Bronchial epithelial cell (primary cell): Measurements from ENCODE around the gene BRIP1. TPM values are rescaled to one million over a fixed set of nuclear protein-coding genes. Genes with fewer than 3 reads are reported as not detected.
A peak's percentile ranks its signal among the peaks of the same experiment; 100 is the strongest.

ENCODE experiments used
- DNase-seq: peaks from one replicate; pipeline ENCODE4 v3.0.0-alpha.2; 2010; ENCODE audit warnings: low read depth
- FAIRE-seq: peaks from 2 replicates; lab custom pipeline; 2011; peaks lifted over from hg19 to GRCh38; lab: Jason Lieb, UNC
- H3K27me3 ChIP-seq: 2 replicates; pipeline ENCODE4 v1.5.1; 2011; ENCODE audit warnings: low read length; ENCODE audit not compliant: control insufficient read depth, insufficient read depth
- H3K36me3 ChIP-seq: 2 replicates; pipeline ENCODE4 v1.5.1; 2011; ENCODE audit warnings: low read length; ENCODE audit not compliant: control insufficient read depth, insufficient read depth
- H3K4me3 ChIP-seq: 2 replicates; pipeline ENCODE4 v1.5.1; 2011; ENCODE audit warnings: mild to moderate bottlenecking, low read depth, low read length, control low read depth
- total RNA-seq: library from RNA; depleted of rRNA; stranded (reverse); fragments of >200 nt; gene quantifications from 2 replicates; pipeline ENCODE4 v1.2.1, GENCODE V29; 2014
- TF ChIP-seq, protein P1 (sequence below): IDR thresholded peaks from 2 replicates; pipeline ENCODE4 v1.5.1; 2011; ENCODE audit warnings: mild to moderate bottlenecking, moderate library complexity, low read length, control low read depth, inconsistent platforms; ENCODE audit not compliant: insufficient read depth, severe bottlenecking

BRIP1 gene
- total RNA-seq, 1 donor from 2014 or later, result 1.1 TPM

DNA sequence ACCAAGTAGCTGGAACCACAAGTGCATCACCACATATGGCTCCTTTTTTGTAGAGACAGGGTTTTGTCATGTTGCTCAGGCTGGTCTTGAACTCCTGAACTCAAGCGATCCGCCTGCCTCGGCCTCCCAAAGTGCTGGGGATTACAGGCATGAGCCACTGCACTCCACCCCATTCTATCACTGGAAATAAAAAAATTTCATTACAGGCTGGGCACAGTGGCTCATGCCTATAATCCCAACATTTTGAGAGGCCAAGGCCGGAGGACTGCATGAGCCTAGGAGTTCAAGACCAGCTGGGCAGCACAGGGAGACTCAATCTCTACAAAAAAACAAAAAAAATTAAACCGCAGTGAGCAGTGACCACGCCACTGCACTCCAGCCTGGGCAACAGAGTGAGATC is 60.1 kb downstream of the BRIP1 start:
- no peak for FAIRE-seq
- H3K27me3 ChIP-seq, result no peaks in the 10 kb centered on the region
- no peaks in the 10 kb centered on the region for H3K36me3 ChIP-seq
- no peak overlapping the region for H3K4me3 ChIP-seq
- no peak for DNase-seq
- TF ChIP-seq, protein P1, sequence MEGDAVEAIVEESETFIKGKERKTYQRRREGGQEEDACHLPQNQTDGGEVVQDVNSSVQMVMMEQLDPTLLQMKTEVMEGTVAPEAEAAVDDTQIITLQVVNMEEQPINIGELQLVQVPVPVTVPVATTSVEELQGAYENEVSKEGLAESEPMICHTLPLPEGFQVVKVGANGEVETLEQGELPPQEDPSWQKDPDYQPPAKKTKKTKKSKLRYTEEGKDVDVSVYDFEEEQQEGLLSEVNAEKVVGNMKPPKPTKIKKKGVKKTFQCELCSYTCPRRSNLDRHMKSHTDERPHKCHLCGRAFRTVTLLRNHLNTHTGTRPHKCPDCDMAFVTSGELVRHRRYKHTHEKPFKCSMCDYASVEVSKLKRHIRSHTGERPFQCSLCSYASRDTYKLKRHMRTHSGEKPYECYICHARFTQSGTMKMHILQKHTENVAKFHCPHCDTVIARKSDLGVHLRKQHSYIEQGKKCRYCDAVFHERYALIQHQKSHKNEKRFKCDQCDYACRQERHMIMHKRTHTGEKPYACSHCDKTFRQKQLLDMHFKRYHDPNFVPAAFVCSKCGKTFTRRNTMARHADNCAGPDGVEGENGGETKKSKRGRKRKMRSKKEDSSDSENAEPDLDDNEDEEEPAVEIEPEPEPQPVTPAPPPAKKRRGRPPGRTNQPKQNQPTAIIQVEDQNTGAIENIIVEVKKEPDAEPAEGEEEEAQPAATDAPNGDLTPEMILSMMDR, result no peak

DNA sequence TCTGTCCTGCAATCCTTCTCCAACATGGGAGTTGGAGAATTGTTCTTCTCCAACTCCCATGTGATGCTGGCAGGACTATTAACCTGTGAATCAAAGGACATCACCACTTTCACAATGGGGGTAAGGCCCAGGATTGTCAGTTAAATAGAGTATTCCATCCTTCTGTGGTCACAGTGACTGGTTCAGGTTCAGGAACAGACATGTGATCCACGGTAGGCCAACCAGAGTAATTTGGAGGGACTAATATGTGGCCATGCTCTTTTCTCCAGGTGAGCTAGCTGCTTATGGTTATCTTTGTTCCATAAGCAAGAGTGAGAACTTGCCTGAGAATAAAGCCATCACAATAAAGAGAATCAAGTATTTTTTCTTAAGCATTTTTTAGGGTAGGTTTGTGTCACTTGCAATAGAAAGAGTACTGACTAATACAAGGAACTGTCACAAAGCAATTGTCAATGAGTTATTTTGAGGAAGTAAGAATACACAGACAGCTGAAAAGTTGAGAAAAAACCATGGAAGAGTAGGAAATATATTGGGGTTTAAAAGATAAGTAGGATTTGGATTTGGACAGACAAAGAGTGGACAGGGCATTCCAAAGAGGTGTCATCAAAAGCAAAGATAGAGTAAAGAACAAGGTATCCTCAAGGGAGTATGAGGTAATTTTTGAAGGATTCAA is 63.4 kb downstream of the BRIP1 start:
- TF ChIP-seq, protein P1, result no peak
- Histone ChIP-seq H3K4me3 (no peak overlapping the region), H3K27me3 (no peaks in the 10 kb centered on the region), H3K36me3 (no peaks in the 10 kb centered on the region)
- no peak for DNase-seq
- FAIRE-seq, result no peak

DNA sequence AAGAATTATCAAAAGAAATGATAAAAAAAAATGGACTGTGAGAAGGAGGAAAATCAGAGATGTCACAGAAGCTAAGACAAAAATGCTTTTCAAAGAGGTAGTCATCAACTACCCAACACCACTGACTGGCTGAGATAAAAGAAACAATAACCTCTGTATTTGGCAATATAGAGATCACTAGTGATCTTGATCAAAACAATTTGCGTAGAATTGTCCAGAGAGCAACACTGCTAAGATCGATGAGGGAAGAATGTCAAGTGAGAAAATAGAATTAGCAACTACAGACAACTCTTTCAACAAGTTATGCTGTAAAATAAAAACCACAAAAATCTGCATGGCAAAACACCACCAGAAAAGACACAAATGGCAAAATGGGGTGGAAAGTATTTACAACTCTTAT is 66.0 kb downstream of the BRIP1 start:
- Histone ChIP-seq H3K36me3 (no peaks in the 10 kb centered on the region), H3K4me3 (no peak overlapping the region), H3K27me3 (no peaks in the 10 kb centered on the region)
- FAIRE-seq, result no peak
- TF ChIP-seq, protein P1, result no peak
- no peak for DNase-seq

GRCh38 chr17:61795546-61795945 is 67.8 kb downstream of the BRIP1 start:
- H3K4me3 ChIP-seq, result no peak overlapping the region
- DNase-seq (no peak), FAIRE-seq (no peak)
- TF ChIP-seq, protein P1, result no peak
- H3K27me3 ChIP-seq, result no peaks in the 10 kb centered on the region
- no peaks in the 10 kb centered on the region for H3K36me3 ChIP-seq

DNA sequence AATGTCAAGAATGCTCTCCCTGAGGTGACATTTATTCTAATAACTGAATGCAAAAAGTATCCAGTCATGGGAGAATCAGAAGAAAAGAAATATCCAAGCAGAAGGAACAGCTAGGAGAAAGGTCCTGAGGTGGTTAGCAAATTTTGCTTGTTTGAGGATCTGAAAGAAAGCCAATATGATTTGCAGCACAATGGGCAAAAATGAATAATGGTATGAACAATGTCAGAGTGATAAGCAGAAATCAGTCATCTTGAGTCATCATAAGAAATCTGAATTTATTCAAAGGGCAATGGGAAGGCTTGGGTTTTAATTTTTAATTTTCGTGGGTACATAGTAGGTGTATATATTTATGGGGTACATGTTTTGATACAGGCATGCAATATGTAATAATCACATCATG is 68.5 kb downstream of the BRIP1 start:
- FAIRE-seq (no peak), DNase-seq (peak; percentile 50)
- Histone ChIP-seq H3K36me3 (no peaks in the 10 kb centered on the region), H3K4me3 (no peak overlapping the region), H3K27me3 (no peaks in the 10 kb centered on the region)
- TF ChIP-seq, protein P1, result no peak

- Histone ChIP-seq H3K27me3 (no peaks in the 10 kb centered on the region), H3K4me3 (no peak overlapping the region), H3K36me3 (no peaks in the 10 kb centered on the region)
- TF ChIP-seq, protein P1, result no peak
- DNase-seq, result no peak
- no peak for FAIRE-seq
Measured at GRCh38 chr17:61794242-61794641, 69.1 kb downstream of the BRIP1 start.
